Measurements from ENCODE around the gene CTSZ.

GRCh38 chr20:58975353-58975752 lies 31.7 kb downstream of the CTSZ start:
- TF ChIP-seq POLR2A (IDR thresholded peaks at IDR 0.05; ENCODE audit: extremely low read depth, insufficient read length) = no peak
- TF ChIP-seq CTCF (IDR thresholded peaks at IDR 0.05; ENCODE audit: low read depth, low read length) = no peak
- no peak for TF ChIP-seq MYC (IDR thresholded peaks at IDR 0.05; ENCODE audit: low read depth, low read length)

Measured in NB4 (cell line).